PC-3 (cell line): Measurements from ENCODE around the gene FZR1. TPM values are rescaled to one million over a fixed set of nuclear protein-coding genes. Genes with fewer than 3 reads are reported as not detected.

Experiments used
- ATAC-seq: fragments of 200-7000 bp; cut with Tn5 transposase; 2 replicates; pipeline ENCODE4 v1.9.1; 2020; ENCODE audit warnings: mild to moderate bottlenecking, moderate library complexity
- BruUV-seq: library from RNA; stranded (reverse); fragments of 400-500 nt; replicated peaks from 2 replicates; lab custom pipeline; 2021; lab: Mats Ljungman, UMichigan
- CTCF ChIA-PET: fragments of 300-600 bp; sonication (Branson Sonifier 250); formaldehyde crosslinking; loops from one replicate; lab custom pipeline; 2022; ENCODE audit warnings: antibody characterized with exemption; lab: Charles Lee
- POLR2A ChIA-PET: fragments of 300-600 bp; sonication (Branson Sonifier 250); formaldehyde crosslinking; loops from one replicate; lab custom pipeline; 2022; ENCODE audit warnings: antibody characterized with exemption; ENCODE audit not compliant: unreplicated experiment; lab: Charles Lee
- DNase-seq: peaks from one replicate; pipeline ENCODE4 v3.0.0-alpha.2; 2015
- H2AFZ ChIP-seq: fragments of 300-600 bp; sonication (generic); 2 replicates; pipeline ENCODE4 v1.6.0; 2016; ENCODE audit warnings: antibody characterized with exemption, low read length
- H3F3A ChIP-seq: fragments of 300-600 bp; sonication (generic); one replicate; pipeline ENCODE4 v1.6.0; 2017; ENCODE audit warnings: antibody characterized with exemption, low read length, control low read depth, mild to moderate bottlenecking; ENCODE audit not compliant: unreplicated experiment
- H3K27ac ChIP-seq: fragments of 300-600 bp; sonication (generic); 2 replicates; pipeline ENCODE4 v1.5.1; 2016; ENCODE audit warnings: mild to moderate bottlenecking, low read length
- H3K27me3 ChIP-seq: fragments of 300-600 bp; sonication (generic); 2 replicates; pipeline ENCODE4 v1.6.1; 2016; ENCODE audit warnings: low read length, mixed read lengths
- H3K36me3 ChIP-seq: fragments of 300-600 bp; sonication (generic); 2 replicates; pipeline ENCODE4 v1.6.1; 2016; ENCODE audit warnings: low read depth, mixed run types, low read length, mixed read lengths
- H3K4me1 ChIP-seq: fragments of 300-600 bp; sonication (generic); 2 replicates; pipeline ENCODE4 v1.5.1; 2016; ENCODE audit warnings: low read length; ENCODE audit not compliant: insufficient read depth
- H3K4me2 ChIP-seq: fragments of 300-600 bp; sonication (generic); 2 replicates; pipeline ENCODE4 v1.6.0; 2016; ENCODE audit warnings: low read length
- H3K4me3 ChIP-seq: fragments of 300-600 bp; sonication (generic); 2 replicates; pipeline ENCODE4 v1.5.1; 2016; ENCODE audit warnings: mild to moderate bottlenecking, low read length, mixed read lengths
- H3K79me2 ChIP-seq: fragments of 300-600 bp; sonication (generic); 2 replicates; pipeline ENCODE4 v1.6.1; 2017; ENCODE audit warnings: low read length, mixed read lengths
- H3K9ac ChIP-seq: fragments of 300-600 bp; sonication (generic); 2 replicates; pipeline ENCODE4 v1.6.0; 2016; ENCODE audit warnings: mild to moderate bottlenecking, low read length
- H3K9me2 ChIP-seq: fragments of 300-600 bp; sonication (generic); replicated peaks from 2 replicates; pipeline ENCODE4 v1.6.1; 2016; ENCODE audit warnings: mixed run types, low read length, mixed read lengths
- H3K9me3 ChIP-seq: fragments of 300-600 bp; sonication (generic); 2 replicates; pipeline ENCODE4 v1.6.1; 2016; ENCODE audit warnings: low read length, mixed read lengths
- H4K20me1 ChIP-seq: fragments of 300-600 bp; sonication (generic); 2 replicates; pipeline ENCODE4 v1.6.1; 2016; ENCODE audit warnings: low read length, mixed read lengths
- EZH2 ChIP-seq: fragments of 300-600 bp; sonication (generic); IDR thresholded peaks from one replicate; pipeline ENCODE4 v1.6.1; 2017; ENCODE audit warnings: antibody characterized with exemption, mild to moderate bottlenecking, low read length; ENCODE audit not compliant: unreplicated experiment
- EZH2phosphoT487 ChIP-seq: fragments of 300-600 bp; sonication (generic); IDR thresholded peaks from 2 replicates; pipeline ENCODE4 v1.6.1; 2018; ENCODE audit warnings: mild to moderate bottlenecking, antibody characterized with exemption, low read length, borderline replicate concordance
- intact Hi-C: fragments of 100-400 bp; cut with micrococcal nuclease; formaldehyde crosslinking; loops from 2 replicates; pipeline ENCODE4 v1.9.0; 2023
- total RNA-seq: library from RNA; depleted of rRNA; stranded (reverse); fragments of >200 nt; gene quantifications from 2 replicates; pipeline ENCODE4 v1.2.3, GENCODE V29; 2014
- TF ChIP-seq, protein P1 (sequence below): fragments of 300-600 bp; sonication (generic); conservative IDR thresholded peaks from 2 replicates; pipeline ENCODE4 v1.5.1; 2017; ENCODE audit warnings: antibody characterized with exemption, low read depth, mild to moderate bottlenecking, low read length

Gene FZR1
- total RNA-seq, 1 experiment from 2014 or later = 53.6 TPM

DNA sequence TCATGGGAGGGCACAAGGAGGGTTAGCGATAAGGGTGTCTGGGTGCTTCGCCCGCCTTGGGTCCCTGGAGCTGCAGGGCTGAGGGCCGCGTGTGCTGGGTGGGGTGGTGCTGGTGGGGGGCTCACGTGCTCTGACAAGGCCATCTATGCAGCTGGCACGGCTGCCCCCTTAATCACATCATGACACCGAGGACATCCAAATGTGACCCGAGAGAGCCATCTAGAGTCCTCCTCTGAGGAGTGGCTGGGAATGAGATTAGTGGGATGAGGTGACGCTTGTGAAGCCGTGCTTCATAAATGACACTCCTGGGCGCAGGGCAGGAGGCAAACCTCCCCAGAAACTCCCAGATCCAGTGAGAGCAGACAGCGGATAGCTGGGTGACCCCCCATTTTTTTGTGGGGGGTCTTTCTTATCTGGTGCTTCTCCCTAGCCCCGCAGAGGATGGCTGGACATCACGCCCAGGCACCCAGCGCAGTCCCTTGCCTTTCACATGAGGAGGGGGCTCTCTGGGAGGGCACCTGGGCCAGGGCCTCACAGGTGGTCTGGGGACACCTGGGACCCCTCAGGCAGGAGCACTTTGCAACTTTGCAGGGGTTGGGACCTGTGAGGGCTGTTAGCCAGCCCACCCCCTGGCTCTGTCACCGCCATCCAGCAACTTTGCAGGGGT lies 6.6 kb downstream of the FZR1 start:
- no peaks in the 10 kb centered on the region; the same call in 1 of the 2 replicates for H3K36me3 ChIP-seq
- H3K9ac ChIP-seq = no peak overlapping the region
- no peak for ATAC-seq
- H3K27ac ChIP-seq = no peak overlapping the region
- H3K27me3 ChIP-seq = no peaks in the 10 kb centered on the region
- no peak overlapping the region for H3K4me2 ChIP-seq
- DNase-seq = no peak
- ChIA-PET POLR2A (no interaction called here), CTCF (no interaction called here)
- H3K9me2 ChIP-seq = no peaks in the 10 kb centered on the region
- TF ChIP-seq, protein P1, sequence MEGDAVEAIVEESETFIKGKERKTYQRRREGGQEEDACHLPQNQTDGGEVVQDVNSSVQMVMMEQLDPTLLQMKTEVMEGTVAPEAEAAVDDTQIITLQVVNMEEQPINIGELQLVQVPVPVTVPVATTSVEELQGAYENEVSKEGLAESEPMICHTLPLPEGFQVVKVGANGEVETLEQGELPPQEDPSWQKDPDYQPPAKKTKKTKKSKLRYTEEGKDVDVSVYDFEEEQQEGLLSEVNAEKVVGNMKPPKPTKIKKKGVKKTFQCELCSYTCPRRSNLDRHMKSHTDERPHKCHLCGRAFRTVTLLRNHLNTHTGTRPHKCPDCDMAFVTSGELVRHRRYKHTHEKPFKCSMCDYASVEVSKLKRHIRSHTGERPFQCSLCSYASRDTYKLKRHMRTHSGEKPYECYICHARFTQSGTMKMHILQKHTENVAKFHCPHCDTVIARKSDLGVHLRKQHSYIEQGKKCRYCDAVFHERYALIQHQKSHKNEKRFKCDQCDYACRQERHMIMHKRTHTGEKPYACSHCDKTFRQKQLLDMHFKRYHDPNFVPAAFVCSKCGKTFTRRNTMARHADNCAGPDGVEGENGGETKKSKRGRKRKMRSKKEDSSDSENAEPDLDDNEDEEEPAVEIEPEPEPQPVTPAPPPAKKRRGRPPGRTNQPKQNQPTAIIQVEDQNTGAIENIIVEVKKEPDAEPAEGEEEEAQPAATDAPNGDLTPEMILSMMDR = no peak
- TF ChIP-seq EZH2 (no peak), EZH2phosphoT487 (no peak)
- H3K9me3 ChIP-seq = no peaks in the 10 kb centered on the region
- peaks cover 20% of the 10 kb centered on the region for H3K4me1 ChIP-seq
- H2AFZ ChIP-seq = no peak overlapping the region
- intact Hi-C loops = no loop called here
- BruUV-seq = no TSS peak
- no peak overlapping the region for H3K4me3 ChIP-seq
- H4K20me1 ChIP-seq = peaks cover 38% of the 10 kb centered on the region; the same call in 1 of the 2 replicates
- H3K79me2 ChIP-seq = peaks cover 99% of the 10 kb centered on the region
- H3F3A ChIP-seq = no peaks in the 10 kb centered on the region

DNA sequence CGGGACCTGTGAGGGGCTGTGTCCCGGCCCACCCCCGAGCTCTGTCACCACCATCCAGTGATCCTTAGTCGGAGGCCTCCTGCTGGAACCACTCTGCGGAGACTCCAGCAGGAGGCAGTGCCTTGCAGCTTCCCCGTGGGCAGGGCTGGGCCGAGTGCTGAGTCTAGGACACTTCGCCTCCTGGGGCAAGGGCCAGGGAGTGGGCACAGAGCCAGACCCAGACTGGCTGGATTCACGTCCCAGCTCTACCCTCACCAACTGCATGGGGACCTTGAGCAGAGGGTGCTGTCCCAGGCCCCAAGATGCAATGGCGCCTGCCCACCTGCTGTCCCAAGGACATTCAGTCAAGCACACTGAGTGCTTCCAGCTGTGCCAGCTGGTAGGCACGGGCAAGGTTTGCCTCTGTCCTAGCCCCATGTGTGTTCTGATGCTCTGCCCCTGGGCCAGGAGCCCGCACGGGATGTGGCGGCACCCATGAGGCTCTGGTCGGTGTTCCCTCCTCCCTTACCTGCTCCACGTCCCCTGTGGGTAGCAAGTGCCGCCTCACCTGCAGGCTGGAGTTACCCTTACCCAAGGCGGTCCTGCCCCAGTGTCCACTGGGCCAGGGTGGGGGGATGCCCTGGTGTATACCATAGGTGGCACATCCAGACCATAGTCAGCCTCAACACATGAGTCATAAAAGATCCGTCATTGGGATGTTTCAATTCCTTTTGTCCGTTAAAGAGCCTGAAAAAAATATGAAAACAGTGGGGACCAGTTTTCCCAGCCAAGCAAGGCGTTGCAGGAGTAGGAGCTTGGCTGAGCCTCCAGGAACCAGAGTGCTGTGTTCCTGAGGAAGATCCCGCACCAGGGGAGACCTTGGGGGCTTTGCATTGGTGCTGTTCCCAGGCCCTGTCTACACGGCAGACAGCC lies 7.4 kb downstream of the FZR1 start:
- peaks cover 17% of the 10 kb centered on the region for H3K4me1 ChIP-seq
- H2AFZ ChIP-seq = no peak overlapping the region
- no peak overlapping the region for H3K4me3 ChIP-seq
- no peaks in the 10 kb centered on the region for H3K9me2 ChIP-seq
- DNase-seq (no peak), ATAC-seq (no peak)
- H3K4me2 ChIP-seq = no peak overlapping the region
- intact Hi-C loops = no loop called here
- H3K9me3 ChIP-seq = no peaks in the 10 kb centered on the region
- no peaks in the 10 kb centered on the region for H3F3A ChIP-seq
- POLR2A ChIA-PET = no interaction called here
- TF ChIP-seq, protein P1 = no peak
- H3K79me2 ChIP-seq = peaks cover 100% of the 10 kb centered on the region
- H4K20me1 ChIP-seq = peaks cover 36% of the 10 kb centered on the region; the same call in 1 of the 2 replicates
- BruUV-seq = no TSS peak
- no peak overlapping the region for H3K27ac ChIP-seq
- CTCF ChIA-PET = no interaction called here
- H3K36me3 ChIP-seq = no peaks in the 10 kb centered on the region; the same call in 1 of the 2 replicates
- no peaks in the 10 kb centered on the region for H3K27me3 ChIP-seq
- no peak overlapping the region for H3K9ac ChIP-seq
